HUES6 (cell line): Measurements from ENCODE around the gene SV2B.
"Not testable (repeated sequence)": the region's sequence is repeated elsewhere in the genome, so short reads cannot be mapped to it uniquely, and the experiment has no call there.

Experiments used
- H3K27ac ChIP-seq: 2 replicates; pipeline ENCODE4 v1.7.0; 2013; ENCODE audit warnings: low read depth, mild to moderate bottlenecking, low read length, inconsistent platforms
- H3K27me3 ChIP-seq: 2 replicates; pipeline ENCODE4 v1.6.1; 2013; ENCODE audit warnings: low read length; ENCODE audit not compliant: control insufficient read depth, insufficient read depth
- H3K36me3 ChIP-seq: 2 replicates; pipeline ENCODE4 v1.6.1; 2013; ENCODE audit warnings: low read length; ENCODE audit not compliant: control insufficient read depth, insufficient read depth
- H3K4me1 ChIP-seq: 2 replicates; pipeline ENCODE4 v1.6.1; 2013; ENCODE audit warnings: low read length; ENCODE audit not compliant: control insufficient read depth, insufficient read depth
- H3K4me3 ChIP-seq: 2 replicates; pipeline ENCODE4 v1.5.1; 2013; ENCODE audit warnings: low read depth, low read length
- H3K9ac ChIP-seq: one replicate; pipeline ENCODE4 v1.6.1; 2013; ENCODE audit warnings: mild to moderate bottlenecking, low read length
- H3K9me3 ChIP-seq: 2 replicates; pipeline ENCODE4 v1.6.1; 2013; ENCODE audit warnings: low read depth, low read length; ENCODE audit not compliant: control insufficient read depth, insufficient read depth

Gene SV2B

GRCh38 chr15:91070872-91071271 is 29.2 kb upstream of the SV2B start:
- H3K27me3 ChIP-seq, result no peaks in the 10 kb centered on the region
- H3K36me3 ChIP-seq, result no peaks in the 10 kb centered on the region
- H3K9ac ChIP-seq, result no peak overlapping the region
- no peaks in the 10 kb centered on the region; the same call in 1 of the 2 replicates for H3K4me1 ChIP-seq
- no peak overlapping the region for H3K4me3 ChIP-seq
- no peak overlapping the region for H3K27ac ChIP-seq
- no peaks in the 10 kb centered on the region for H3K9me3 ChIP-seq

DNA sequence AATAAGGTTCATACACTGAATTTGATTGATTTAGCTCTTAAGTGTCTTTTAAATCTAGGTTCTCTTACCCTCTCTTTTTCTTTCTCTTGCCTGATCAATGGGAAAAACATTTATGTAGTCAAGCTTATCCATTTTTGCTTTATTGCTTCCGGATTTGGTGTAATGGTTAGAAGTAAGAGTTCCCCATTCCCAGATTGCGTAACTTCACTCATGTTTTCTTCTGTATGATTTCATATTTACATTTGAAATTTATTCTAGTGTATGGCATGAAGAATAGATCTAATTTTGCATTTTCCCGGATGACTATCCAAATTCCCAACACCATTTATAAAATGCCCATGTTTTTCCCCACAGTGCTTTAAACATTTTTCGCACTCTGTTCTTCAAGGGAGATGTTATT is 27.9 kb upstream of the SV2B start:
- no peak overlapping the region for H3K4me3 ChIP-seq
- no peak overlapping the region for H3K27ac ChIP-seq
- H3K9me3 ChIP-seq, result no peaks in the 10 kb centered on the region
- H3K4me1 ChIP-seq, result no peaks in the 10 kb centered on the region; the same call in 1 of the 2 replicates
- H3K27me3 ChIP-seq, result no peaks in the 10 kb centered on the region
- no peak overlapping the region for H3K9ac ChIP-seq
- H3K36me3 ChIP-seq, result no peaks in the 10 kb centered on the region

DNA sequence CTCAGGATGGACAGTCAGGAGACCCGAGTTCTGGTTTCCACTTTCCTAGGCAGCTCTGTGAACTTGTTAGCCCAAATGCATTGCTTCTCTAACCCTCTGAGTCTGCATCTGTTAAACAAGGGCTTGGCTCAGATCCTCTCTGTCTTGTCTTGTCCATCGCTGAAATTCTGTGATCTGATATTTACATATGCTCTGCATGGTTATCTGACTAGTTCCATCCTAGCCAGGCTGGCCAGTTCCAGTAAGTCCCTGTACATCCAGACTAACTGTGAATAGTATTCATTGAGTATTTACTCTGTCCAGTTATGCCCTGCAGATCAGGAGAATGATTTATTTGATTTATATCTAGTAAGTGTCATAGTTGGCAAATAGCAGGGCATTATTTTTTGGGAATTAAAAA is 27.0 kb upstream of the SV2B start:
- Histone ChIP-seq H3K27me3 (no peaks in the 10 kb centered on the region), H3K4me3 (no peak overlapping the region), H3K36me3 (no peaks in the 10 kb centered on the region), H3K4me1 (no peaks in the 10 kb centered on the region; the same call in 1 of the 2 replicates), H3K27ac (no peak overlapping the region), H3K9me3 (no peaks in the 10 kb centered on the region), H3K9ac (no peak overlapping the region)

DNA sequence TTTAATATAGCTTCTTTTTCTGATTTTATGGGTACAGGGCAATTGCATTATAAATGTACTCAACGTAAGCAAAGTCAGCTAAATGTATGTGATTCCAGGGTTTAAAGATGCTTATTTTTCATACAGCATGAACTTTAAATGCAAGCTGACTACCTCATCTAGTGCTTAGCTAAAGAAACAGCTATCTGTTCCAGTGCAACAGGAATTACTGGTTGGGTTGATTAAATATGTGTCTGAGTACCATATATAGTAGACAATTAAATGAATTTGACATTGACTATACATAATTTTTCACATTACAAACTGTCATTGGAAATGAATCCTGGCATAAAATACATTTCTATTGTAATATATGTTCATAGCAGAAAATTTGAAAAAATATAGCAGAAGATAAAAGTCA is 26.3 kb upstream of the SV2B start:
- Histone ChIP-seq H3K9me3 (no peaks in the 10 kb centered on the region), H3K9ac (no peak overlapping the region), H3K27me3 (no peaks in the 10 kb centered on the region), H3K4me3 (no peak overlapping the region), H3K4me1 (no peaks in the 10 kb centered on the region; the same call in 1 of the 2 replicates), H3K27ac (no peak overlapping the region), H3K36me3 (no peaks in the 10 kb centered on the region)

- Histone ChIP-seq H3K36me3 (no peaks in the 10 kb centered on the region), H3K4me1 (no peaks in the 10 kb centered on the region), H3K4me3 (no peak overlapping the region)
Observed at GRCh38 chr15:91075739-91076138, 24.3 kb upstream of the SV2B start.

DNA sequence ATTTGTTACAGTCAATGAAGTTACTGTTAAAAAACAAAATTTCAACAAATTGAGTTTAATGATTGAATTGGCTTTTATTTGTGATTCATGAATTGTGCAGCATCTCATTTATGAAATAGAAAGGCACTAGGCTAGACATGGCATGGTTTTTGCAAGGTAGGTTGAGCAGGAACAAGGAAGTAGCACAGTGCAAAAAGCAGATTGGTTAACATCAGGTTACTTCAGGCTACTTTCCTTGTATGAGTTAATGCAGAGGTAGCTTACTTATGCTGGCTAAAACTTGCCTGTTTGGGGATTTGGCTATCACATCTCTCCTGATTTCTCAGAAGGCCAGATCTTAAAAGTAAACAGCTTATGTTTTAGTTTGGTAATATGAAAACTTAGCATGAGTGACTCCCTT is 23.0 kb upstream of the SV2B start:
- H3K27me3 ChIP-seq, result peaks cover 12% of the 10 kb centered on the region; the same call in 1 of the 2 replicates
- no peaks in the 10 kb centered on the region for H3K36me3 ChIP-seq
- H3K9ac ChIP-seq, result no peak overlapping the region
- H3K4me3 ChIP-seq, result no peak overlapping the region
- H3K4me1 ChIP-seq, result no peaks in the 10 kb centered on the region
- no peaks in the 10 kb centered on the region for H3K9me3 ChIP-seq
- H3K27ac ChIP-seq, result no peak overlapping the region

More at GRCh38 chr15:91075739-91076138, 24.3 kb upstream of the SV2B start:
- H3K27me3 ChIP-seq, result peaks cover 11% of the 10 kb centered on the region; the same call in 1 of the 2 replicates
- H3K9me3 ChIP-seq, result no peaks in the 10 kb centered on the region
- no peak overlapping the region for H3K9ac ChIP-seq
- no peak overlapping the region for H3K27ac ChIP-seq

DNA sequence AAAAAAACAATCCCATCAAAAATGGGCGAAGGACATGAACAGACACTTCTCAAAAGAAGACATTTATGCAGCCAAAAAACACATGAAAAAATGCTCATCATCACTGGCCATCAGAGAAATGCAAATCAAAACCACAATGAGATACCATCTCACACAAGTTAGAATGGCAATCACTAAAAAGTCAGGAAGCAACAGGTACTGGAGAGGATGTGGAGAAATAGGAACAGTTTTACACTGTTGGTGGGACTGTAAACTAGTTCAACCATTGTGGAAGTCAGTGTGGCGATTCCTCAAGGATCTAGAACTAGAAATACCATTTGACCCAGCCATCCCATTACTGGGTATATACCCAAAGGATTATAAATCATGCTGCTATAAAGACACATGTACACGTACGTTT is 6.2 kb upstream of the SV2B start:
- H3K36me3 ChIP-seq, H3K9ac ChIP-seq, H3K4me3 ChIP-seq, H3K27ac ChIP-seq, H3K4me1 ChIP-seq, H3K9me3 ChIP-seq: not testable (repeated sequence)
- peaks cover 39% of the 10 kb centered on the region for H3K27me3 ChIP-seq

GRCh38 chr15:91098451-91098850 is 1.6 kb upstream of the SV2B start:
- H3K36me3 ChIP-seq, result no peaks in the 10 kb centered on the region
- peaks cover 76% of the 10 kb centered on the region for H3K27me3 ChIP-seq
- no peak overlapping the region for H3K4me3 ChIP-seq
- H3K4me1 ChIP-seq, result peaks cover 9% of the 10 kb centered on the region
- no peaks in the 10 kb centered on the region for H3K9me3 ChIP-seq
- no peak overlapping the region for H3K27ac ChIP-seq
- H3K9ac ChIP-seq, result no peak overlapping the region

- Histone ChIP-seq H3K27ac (no peak overlapping the region), H3K4me1 (peaks cover 9% of the 10 kb centered on the region), H3K36me3 (no peaks in the 10 kb centered on the region), H3K27me3 (peaks cover 85% of the 10 kb centered on the region), H3K9me3 (no peaks in the 10 kb centered on the region), H3K9ac (no peak overlapping the region), H3K4me3 (peak overlapping the region; percentile 57)
Observed at GRCh38 chr15:91099616-91099994, 452 bp upstream of the SV2B start.

DNA sequence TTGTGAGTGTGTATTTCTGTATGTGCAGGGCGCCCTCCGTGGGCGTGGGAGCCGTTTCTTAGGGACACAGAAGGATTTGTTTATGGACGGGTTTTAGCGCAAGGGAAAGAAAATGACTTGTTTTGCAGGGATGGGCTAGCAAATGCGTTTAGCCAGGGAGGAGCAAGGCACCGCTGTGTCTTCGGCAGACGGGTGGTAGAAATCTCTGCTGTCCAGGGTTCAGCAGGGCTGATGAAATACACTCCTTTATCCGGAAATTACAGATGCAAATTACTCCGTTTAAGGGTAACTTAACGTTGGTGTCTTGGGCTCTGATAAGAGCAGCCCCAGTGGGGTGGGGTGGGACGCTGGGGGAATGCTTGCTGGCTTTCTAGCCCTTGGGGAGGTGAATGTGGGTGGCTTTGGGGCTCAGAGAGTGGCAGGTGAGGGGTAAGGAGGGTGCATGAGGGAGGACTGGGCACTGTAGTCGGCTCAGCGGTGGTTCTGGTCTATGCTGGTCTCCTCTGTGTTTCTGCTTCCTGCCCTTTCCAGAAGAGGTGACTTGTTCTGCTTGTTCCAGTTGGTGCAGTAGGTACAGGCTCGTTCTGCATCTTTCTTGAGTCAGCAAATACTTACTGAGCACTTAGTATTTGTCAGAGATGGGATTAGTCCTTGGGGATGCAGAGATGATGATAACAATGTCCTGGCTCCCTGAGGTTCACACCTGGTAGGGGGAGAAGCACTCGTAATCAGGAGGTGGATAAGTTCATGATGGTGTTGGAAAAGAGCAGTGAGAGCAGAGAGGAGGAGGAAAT is 954 bp downstream of the SV2B start:
- Histone ChIP-seq H3K4me3 (peak overlapping the region; percentile 57), H3K4me1 (peaks cover 9% of the 10 kb centered on the region), H3K36me3 (no peaks in the 10 kb centered on the region), H3K27ac (no peak overlapping the region), H3K9me3 (no peaks in the 10 kb centered on the region), H3K27me3 (peaks cover 94% of the 10 kb centered on the region), H3K9ac (no peak overlapping the region)

- Histone ChIP-seq H3K9ac (no peak overlapping the region), H3K9me3 (no peaks in the 10 kb centered on the region), H3K27me3 (peaks cover 96% of the 10 kb centered on the region), H3K27ac (no peak overlapping the region), H3K36me3 (no peaks in the 10 kb centered on the region), H3K4me1 (peaks cover 9% of the 10 kb centered on the region), H3K4me3 (no peak overlapping the region)
Observed at GRCh38 chr15:91101608-91101920, 1.5 kb downstream of the SV2B start.
